B cell (primary cell): ENCODE results near the gene TXNL1. TPM values are rescaled to one million over a fixed set of nuclear protein-coding genes. Genes with fewer than 3 reads are reported as not detected.

ENCODE experiments used
- ATAC-seq: fragments of 200-7000 bp; cut with Tn5 transposase; one replicate; pipeline ENCODE4 v1.10.0; 2021; ENCODE audit warnings: low read depth, mild to moderate bottlenecking, moderate number of reproducible peaks, moderate library complexity
- CTCF ChIA-PET: fragments of 350-600 bp; sonication (Branson Sonifier 250); formaldehyde crosslinking; loops from one replicate; lab custom pipeline; 2021; ENCODE audit warnings: antibody characterized with exemption, inconsistent platforms; lab: Charles Lee
- POLR2A ChIA-PET: fragments of 350-600 bp; sonication (Branson Sonifier 250); formaldehyde crosslinking; loops from one replicate; lab custom pipeline; 2021; ENCODE audit warnings: antibody characterized with exemption; lab: Charles Lee
- DNase-seq: peaks from one replicate; pipeline ENCODE4 v3.0.0; 2013
- H2AFZ ChIP-seq: 2 replicates; pipeline ENCODE4 v1.6.1; 2012; ENCODE audit warnings: mild to moderate bottlenecking, low read depth, low read length; ENCODE audit not compliant: insufficient read depth, poor library complexity, severe bottlenecking
- H3K27ac ChIP-seq, 2 donors: 1 replicate in 1 of 2; 2 replicates in 1 of 2; pipeline ENCODE4 v1.5.1; 2012 to 2013; ENCODE audit warnings: low read length in 2 of 2, mild to moderate bottlenecking in 2 of 2, moderate library complexity in 1 of 2
- H3K27me3 ChIP-seq, 4 experiments: fragments of 200-600 bp in 1 of 4; sonication (generic) in 1 of 4; replicated peaks in 1 of 4; 1 replicate in 2 of 4; 2 replicates in 2 of 4; pipeline versions ENCODE4 v1.6.1 to v1.7.0; 2013 to 2016; ENCODE audit warnings: low read length in 3 of 4, mild to moderate bottlenecking in 2 of 4, mixed read lengths in 1 of 4, moderate library complexity in 1 of 4; ENCODE audit not compliant: insufficient read depth in 4 of 4, control insufficient read depth in 3 of 4; ENCODE audit errors: control extremely low read depth in 1 of 4
- H3K36me3 ChIP-seq, 2 experiments: replicated peaks in 1 of 2; 1 replicate in 1 of 2; 2 replicates in 1 of 2; pipeline versions ENCODE4 v1.6.1 to v1.7.1; 2013; ENCODE audit warnings: low read length in 1 of 2; ENCODE audit not compliant: insufficient read depth in 2 of 2, control insufficient read depth in 1 of 2; ENCODE audit errors: control extremely low read depth in 1 of 2, extremely low read depth in 1 of 2
- H3K4me1 ChIP-seq, 2 donors: fragments of 200-600 bp in 1 of 2; sonication (generic) in 1 of 2; 1 replicate in 1 of 2; 2 replicates in 1 of 2; pipeline versions ENCODE4 v1.5.1 to v1.6.1; 2013 to 2017; ENCODE audit warnings: low read length in 2 of 2; ENCODE audit not compliant: control insufficient read depth in 2 of 2, insufficient read depth in 2 of 2
- H3K4me2 ChIP-seq: replicated peaks from 2 replicates; pipeline ENCODE3; 2012; ENCODE audit warnings: mild to moderate bottlenecking, low read depth, low read length; ENCODE audit not compliant: poor library complexity, severe bottlenecking
- H3K4me3 ChIP-seq, 5 experiments: fragments of 200-600 bp in 1 of 5; sonication (generic) in 1 of 5; 1 replicate in 3 of 5; 2 replicates in 2 of 5; pipeline versions ENCODE4 v1.5.1 to v1.7.0; 2011 to 2016; ENCODE audit warnings: low read length in 4 of 5, mild to moderate bottlenecking in 4 of 5, low read depth in 2 of 5, control low read depth in 1 of 5, moderate library complexity in 1 of 5; ENCODE audit not compliant: insufficient read depth in 1 of 5; ENCODE audit errors: control extremely low read depth in 1 of 5, extremely low read depth in 1 of 5
- H3K79me2 ChIP-seq: fragments of 200-600 bp; sonication (generic); one replicate; pipeline ENCODE4 v1.6.0; 2016; ENCODE audit warnings: low read length; ENCODE audit not compliant: control insufficient read depth, insufficient read depth
- H3K9ac ChIP-seq: fragments of 200-600 bp; sonication (generic); 2 replicates; pipeline ENCODE4 v1.6.1; 2017; ENCODE audit warnings: mild to moderate bottlenecking, low read length, moderate library complexity
- H3K9me3 ChIP-seq, 3 donors: one replicate each; pipeline versions ENCODE4 v1.6.1 to v1.7.1; 2013; ENCODE audit warnings: low read length in 2 of 3; ENCODE audit not compliant: control insufficient read depth in 2 of 3, insufficient read depth in 1 of 3; ENCODE audit errors: control extremely low read depth in 1 of 3
- H4K20me1 ChIP-seq: 2 replicates; pipeline ENCODE4 v1.6.0; 2012; ENCODE audit warnings: mild to moderate bottlenecking, low read length; ENCODE audit not compliant: insufficient read depth, control insufficient read depth, poor library complexity, severe bottlenecking
- H3K27ac Mint-ChIP-seq: one replicate; pipeline ENCODE4 v1.8.0; 2021; ENCODE audit warnings: mixed read lengths
- H3K27me3 Mint-ChIP-seq: one replicate; pipeline ENCODE4 v1.8.0; 2021; ENCODE audit warnings: mixed read lengths
- H3K4me1 Mint-ChIP-seq: one replicate; pipeline ENCODE4 v1.8.0; 2021; ENCODE audit warnings: mixed read lengths
- H3K4me3 Mint-ChIP-seq: one replicate; pipeline ENCODE4 v1.8.0; 2021; ENCODE audit warnings: mixed read lengths
- H3K9me3 Mint-ChIP-seq: one replicate; pipeline ENCODE4 v1.8.0; 2022; ENCODE audit warnings: mixed read lengths; ENCODE audit not compliant: insufficient read depth
- CTCF ChIP-seq: fragments of 200-600 bp; IDR thresholded peaks from one replicate; pipeline ENCODE4 v1.8.0; 2022; ENCODE audit warnings: antibody characterized with exemption, mild to moderate bottlenecking
- EZH2 ChIP-seq: IDR thresholded peaks from 2 replicates; pipeline ENCODE4 v1.6.1; 2012; ENCODE audit warnings: borderline replicate concordance, low read depth, mild to moderate bottlenecking, moderate library complexity, low read length; ENCODE audit not compliant: insufficient read depth, poor library complexity, severe bottlenecking
- WGBS: methylation state at CpG from one replicate; pipeline ENCODE4 v1.1.5; 2013; ENCODE audit warnings: missing lambda C conversion rate; ENCODE audit not compliant: insufficient coverage; 5-methylcytosine and 5-hydroxymethylcytosine counted together
- intact Hi-C: fragments of 100-400 bp; cut with micrococcal nuclease; formaldehyde crosslinking; loops from one replicate; pipeline ENCODE4 v1.10.0; 2022
- polyA plus RNA-seq: library from polyadenylated mRNA; depleted of rRNA; stranded (reverse); fragments of >200 nt; gene quantifications from 2 replicates; pipeline ENCODE4 v1.2.3, GENCODE V29; 2012
- total RNA-seq, 2 donors: library from RNA; stranded (reverse); fragments of 120-200 nt in 1 of 2; gene quantifications; 1 replicate in 1 of 2; 2 replicates in 1 of 2; pipeline versions ENCODE4 v1.2.3 to v1.2.4, GENCODE V29; 2013 to 2022

TXNL1 gene
- total and polyA plus RNA-seq, 2 donors (not counting 1 experiment from before 2014, with no cell fraction given) = 20.2 to 45.4 TPM

- ChIA-PET CTCF (interaction anchor here (1.2 kb wide), 1 partner anchor 1346 kb away, joined by 3 read pairs; no protein-coding TSS in a partner anchor), POLR2A (no interaction called here)
- Mint-ChIP-seq H3K4me1 (no peaks in the 10 kb centered on the region), H3K9me3 (peaks cover 2% of the 10 kb centered on the region), H3K27ac (no peak overlapping the region), H3K27me3 (no peaks in the 10 kb centered on the region), H3K4me3 (no peak overlapping the region)
- no peaks in the 10 kb centered on the region for H3K4me1 ChIP-seq
- H4K20me1 ChIP-seq = no peaks in the 10 kb centered on the region
- H3K27ac ChIP-seq = no peak overlapping the region
- no peaks in the 10 kb centered on the region for H3K36me3 ChIP-seq
- no peaks in the 10 kb centered on the region for H3K27me3 ChIP-seq
- no peak overlapping the region for H3K9ac ChIP-seq
- no peak for TF ChIP-seq EZH2
- no peak overlapping the region for H3K4me3 ChIP-seq
- peaks cover 0 to 2% (median 0%) of the 10 kb centered on the region in 3 donors for H3K9me3 ChIP-seq
- no peak for ATAC-seq
- H2AFZ ChIP-seq = no peak overlapping the region
- intact Hi-C loops = no loop called here
- no peak overlapping the region for H3K4me2 ChIP-seq
- no CpG with 5 or more reads among the region's 3 CpGs for WGBS
- no peaks in the 10 kb centered on the region for H3K79me2 ChIP-seq
- DNase-seq = no peak
Observed at GRCh38 chr18:56580026-56580425, 58.4 kb downstream of the TXNL1 start.

GRCh38 chr18:56579451-56579850 is 58.9 kb downstream of the TXNL1 start:
- POLR2A ChIA-PET = no interaction called here
- Mint-ChIP-seq H3K4me3 (no peak overlapping the region), H3K27ac (no peak overlapping the region), H3K27me3 (no peaks in the 10 kb centered on the region), H3K4me1 (no peaks in the 10 kb centered on the region), H3K9me3 (peaks cover 2% of the 10 kb centered on the region)
- Histone ChIP-seq H3K9ac (no peak overlapping the region), H3K9me3 (peaks cover 0 to 2% (median 0%) of the 10 kb centered on the region in 3 donors), H4K20me1 (no peaks in the 10 kb centered on the region), H3K27ac (no peak overlapping the region), H3K27me3 (no peaks in the 10 kb centered on the region), H2AFZ (no peak overlapping the region), H3K79me2 (no peaks in the 10 kb centered on the region), H3K4me2 (no peak overlapping the region), H3K4me3 (no peak overlapping the region), H3K36me3 (no peaks in the 10 kb centered on the region), H3K4me1 (no peaks in the 10 kb centered on the region)
- intact Hi-C loops = no loop called here
- no peak for TF ChIP-seq CTCF
- TF ChIP-seq EZH2 = no peak
- CTCF ChIA-PET = interaction anchor here (1.2 kb wide), 1 partner anchor 1345 kb away, joined by 3 read pairs; no protein-coding TSS in a partner anchor
- no peak for ATAC-seq
- DNase-seq = no peak
